ENCODE results near the gene ABCF3. TPM values are rescaled to one million over a fixed set of nuclear protein-coding genes. Genes with fewer than 3 reads are reported as not detected.

ABCF3 gene
- total and polyA plus RNA-seq, 2 donors = 25.0 to 60.6 TPM

GRCh38 chr3:184211718-184212117, 25.7 kb downstream of the ABCF3 start:
- 88% methylated on average over 5 of the region's 5 CpGs for WGBS
- DNase-seq (ENCODE audit: low read depth in 6 of 9, low spot score in 9 of 9) = no peak

GRCh38 chr3:184218814-184219213, 32.8 kb downstream of the ABCF3 start:
- Histone ChIP-seq H3K27ac (ENCODE audit: low read depth in 1 of 2, low read length in 1 of 2) (no peak overlapping the region), H3K4me1 (ENCODE audit: control insufficient read depth in 2 of 2, insufficient read depth in 2 of 2, low read length in 2 of 2) (no peaks in the 10 kb centered on the region), H3K9me3 (ENCODE audit: control insufficient read depth in 2 of 2, insufficient read depth in 1 of 2, low read length in 1 of 2) (no peaks in the 10 kb centered on the region), H3K27me3 (ENCODE audit: control insufficient read depth in 2 of 2, insufficient read depth in 1 of 2, low read length in 1 of 2) (peaks cover 0 to 9% of the 10 kb centered on the region in 2 donors), H3K4me3 (ENCODE audit: low read length in 2 of 2) (no peak overlapping the region), H3K36me3 (ENCODE audit: control insufficient read depth in 2 of 2, insufficient read depth in 2 of 2, low read length in 1 of 2) (no peaks in the 10 kb centered on the region)
- DNase-seq (ENCODE audit: low read depth in 6 of 9, low spot score in 9 of 9) = no peak
- WGBS = 58% methylated on average over 4 of the region's 4 CpGs

More at GRCh38 chr3:184211718-184212117, 25.7 kb downstream of the ABCF3 start:
- Histone ChIP-seq H3K36me3 (ENCODE audit: control insufficient read depth in 2 of 2, insufficient read depth in 2 of 2, low read length in 1 of 2) (no peaks in the 10 kb centered on the region), H3K27ac (ENCODE audit: low read depth in 1 of 2, low read length in 1 of 2) (no peak overlapping the region), H3K4me1 (ENCODE audit: control insufficient read depth in 2 of 2, insufficient read depth in 2 of 2, low read length in 2 of 2) (no peaks in the 10 kb centered on the region), H3K9me3 (ENCODE audit: control insufficient read depth in 2 of 2, insufficient read depth in 1 of 2, low read length in 1 of 2) (no peaks in the 10 kb centered on the region), H3K4me3 (ENCODE audit: low read length in 2 of 2) (no peak overlapping the region), H3K27me3 (ENCODE audit: control insufficient read depth in 2 of 2, insufficient read depth in 1 of 2, low read length in 1 of 2) (peaks cover 0 to 10% of the 10 kb centered on the region in 2 donors)

- 90% methylated on average over 3 of the region's 3 CpGs for WGBS
Observed at GRCh38 chr3:184222521-184222920, 36.5 kb downstream of the ABCF3 start.

GRCh38 chr3:184223946-184224345, 37.9 kb downstream of the ABCF3 start:
- Histone ChIP-seq H3K27me3 (ENCODE audit: control insufficient read depth in 2 of 2, insufficient read depth in 1 of 2, low read length in 1 of 2) (peaks cover 19 to 40% of the 10 kb centered on the region in 2 donors), H3K27ac (ENCODE audit: low read depth in 1 of 2, low read length in 1 of 2) (no peak overlapping the region), H3K4me3 (ENCODE audit: low read length in 2 of 2) (no peak overlapping the region), H3K9me3 (ENCODE audit: control insufficient read depth in 2 of 2, insufficient read depth in 1 of 2, low read length in 1 of 2) (no peaks in the 10 kb centered on the region), H3K36me3 (ENCODE audit: control insufficient read depth in 2 of 2, insufficient read depth in 2 of 2, low read length in 1 of 2) (no peaks in the 10 kb centered on the region), H3K4me1 (ENCODE audit: control insufficient read depth in 2 of 2, insufficient read depth in 2 of 2, low read length in 2 of 2) (no peaks in the 10 kb centered on the region)
- WGBS = 90% methylated on average over 3 of the region's 3 CpGs
- no peak for DNase-seq (ENCODE audit: low read depth in 6 of 9, low spot score in 9 of 9)

More at GRCh38 chr3:184222521-184222920, 36.5 kb downstream of the ABCF3 start:
- Histone ChIP-seq H3K4me1 (ENCODE audit: control insufficient read depth in 2 of 2, insufficient read depth in 2 of 2, low read length in 2 of 2) (no peaks in the 10 kb centered on the region), H3K36me3 (ENCODE audit: control insufficient read depth in 2 of 2, insufficient read depth in 2 of 2, low read length in 1 of 2) (no peaks in the 10 kb centered on the region), H3K9me3 (ENCODE audit: control insufficient read depth in 2 of 2, insufficient read depth in 1 of 2, low read length in 1 of 2) (no peaks in the 10 kb centered on the region), H3K27me3 (ENCODE audit: control insufficient read depth in 2 of 2, insufficient read depth in 1 of 2, low read length in 1 of 2) (peaks cover 6 to 31% of the 10 kb centered on the region in 2 donors), H3K4me3 (ENCODE audit: low read length in 2 of 2) (no peak overlapping the region), H3K27ac (ENCODE audit: low read depth in 1 of 2, low read length in 1 of 2) (no peak overlapping the region)
- DNase-seq (ENCODE audit: low read depth in 6 of 9, low spot score in 9 of 9) = no peak

GRCh38 chr3:184227481-184227935, 41.5 kb downstream of the ABCF3 start:
- no peak overlapping the region for H3K27ac ChIP-seq (ENCODE audit: low read depth in 1 of 2, low read length in 1 of 2)
- H3K9me3 ChIP-seq (ENCODE audit: control insufficient read depth in 2 of 2, insufficient read depth in 1 of 2, low read length in 1 of 2) = peaks cover 0 to 4% of the 10 kb centered on the region in 2 donors
- peak in 4 of 9 donors; percentile 15 to 49 (median 34) for DNase-seq (ENCODE audit: low read depth in 6 of 9, low spot score in 9 of 9)
- H3K27me3 ChIP-seq (ENCODE audit: control insufficient read depth in 2 of 2, insufficient read depth in 1 of 2, low read length in 1 of 2) = peaks cover 52 to 73% of the 10 kb centered on the region in 2 donors
- no peak overlapping the region for H3K4me3 ChIP-seq (ENCODE audit: low read length in 2 of 2)
- peaks cover 4 to 7% of the 10 kb centered on the region in 2 donors for H3K4me1 ChIP-seq (ENCODE audit: control insufficient read depth in 2 of 2, insufficient read depth in 2 of 2, low read length in 2 of 2)
- no peaks in the 10 kb centered on the region for H3K36me3 ChIP-seq (ENCODE audit: control insufficient read depth in 2 of 2, insufficient read depth in 2 of 2, low read length in 1 of 2)
- WGBS = 52% methylated on average over 2 of the region's 2 CpGs

- Histone ChIP-seq H3K9me3 (ENCODE audit: control insufficient read depth in 2 of 2, insufficient read depth in 1 of 2, low read length in 1 of 2) (peaks cover 0 to 4% of the 10 kb centered on the region in 2 donors), H3K4me1 (ENCODE audit: control insufficient read depth in 2 of 2, insufficient read depth in 2 of 2, low read length in 2 of 2) (peaks cover 4 to 7% of the 10 kb centered on the region in 2 donors), H3K27me3 (ENCODE audit: control insufficient read depth in 2 of 2, insufficient read depth in 1 of 2, low read length in 1 of 2) (peaks cover 61 to 82% of the 10 kb centered on the region in 2 donors), H3K36me3 (ENCODE audit: control insufficient read depth in 2 of 2, insufficient read depth in 2 of 2, low read length in 1 of 2) (no peaks in the 10 kb centered on the region), H3K4me3 (ENCODE audit: low read length in 2 of 2) (no peak overlapping the region), H3K27ac (ENCODE audit: low read depth in 1 of 2, low read length in 1 of 2) (no peak overlapping the region)
- WGBS = 44% methylated on average over 12 of the region's 12 CpGs
- no peak for DNase-seq (ENCODE audit: low read depth in 6 of 9, low spot score in 9 of 9)
Observed at GRCh38 chr3:184228376-184229137, 42.6 kb downstream of the ABCF3 start.

- Histone ChIP-seq H3K4me1 (ENCODE audit: control insufficient read depth in 2 of 2, insufficient read depth in 2 of 2, low read length in 2 of 2) (peaks cover 4 to 7% of the 10 kb centered on the region in 2 donors), H3K27ac (ENCODE audit: low read depth in 1 of 2, low read length in 1 of 2) (no peak within 1 kb of the TSS), H3K27me3 (ENCODE audit: control insufficient read depth in 2 of 2, insufficient read depth in 1 of 2, low read length in 1 of 2) (peaks cover 61 to 87% of the 10 kb centered on the region in 2 donors), H3K4me3 (ENCODE audit: low read length in 2 of 2) (peak within 1 kb of the TSS; percentile 16 to 44), H3K36me3 (ENCODE audit: control insufficient read depth in 2 of 2, insufficient read depth in 2 of 2, low read length in 1 of 2) (no peaks in the 10 kb centered on the region), H3K9me3 (ENCODE audit: control insufficient read depth in 2 of 2, insufficient read depth in 1 of 2, low read length in 1 of 2) (peaks cover 0 to 4% of the 10 kb centered on the region in 2 donors)
- WGBS = 1% methylated on average over 66 of the region's 66 CpGs
- peak in 6 of 9 donors; percentile 26 to 67 (median 44) for DNase-seq (ENCODE audit: low read depth in 6 of 9, low spot score in 9 of 9)
Observed at GRCh38 chr3:184229394-184230080, 43.5 kb downstream of the ABCF3 start, which contains the start of gene VWA5B2. Gene VWA5B2 (plus strand): TSS chr3:184229585. CDS start chr3:184230529, 944 bp downstream.

GRCh38 chr3:184230081-184230602, 44.1 kb downstream of the ABCF3 start:
- Histone ChIP-seq H3K4me3 (ENCODE audit: low read length in 2 of 2) (peak overlapping the region; percentile 16 to 44), H3K27me3 (ENCODE audit: control insufficient read depth in 2 of 2, insufficient read depth in 1 of 2, low read length in 1 of 2) (peaks cover 61 to 90% of the 10 kb centered on the region in 2 donors), H3K27ac (ENCODE audit: low read depth in 1 of 2, low read length in 1 of 2) (no peak overlapping the region), H3K9me3 (ENCODE audit: control insufficient read depth in 2 of 2, insufficient read depth in 1 of 2, low read length in 1 of 2) (peaks cover 0 to 4% of the 10 kb centered on the region in 2 donors), H3K4me1 (ENCODE audit: control insufficient read depth in 2 of 2, insufficient read depth in 2 of 2, low read length in 2 of 2) (peaks cover 4 to 7% of the 10 kb centered on the region in 2 donors), H3K36me3 (ENCODE audit: control insufficient read depth in 2 of 2, insufficient read depth in 2 of 2, low read length in 1 of 2) (no peaks in the 10 kb centered on the region)
- no peak for DNase-seq (ENCODE audit: low read depth in 6 of 9, low spot score in 9 of 9)
- WGBS = 1% methylated on average over 61 of the region's 61 CpGs

All from thymus (tissue), 11 donors.